Endothelial cell of umbilical vein (primary cell): ENCODE measurements around the gene BUD31. TPM values are rescaled to one million over a fixed set of nuclear protein-coding genes. Genes with fewer than 3 reads are reported as not detected.

ENCODE experiments used
- BruUV-seq: library from RNA; stranded (reverse); fragments of 400-500 nt; replicated peaks from 2 replicates; lab custom pipeline; 2021; lab: Mats Ljungman, UMichigan
- CTCF ChIA-PET: fragments of 300-600, 350-600 bp; sonication (Branson Sonifier 250); formaldehyde crosslinking; loops from one replicate; lab custom pipeline; 2021; ENCODE audit warnings: antibody characterized with exemption, inconsistent platforms; lab: Charles Lee
- POLR2A ChIA-PET: fragments of 300-600, 350-600 bp; sonication (Branson Sonifier 250); formaldehyde crosslinking; loops from one replicate; lab custom pipeline; 2021; ENCODE audit warnings: antibody characterized with exemption, inconsistent platforms; lab: Charles Lee
- DNase-seq: peaks from one replicate; pipeline ENCODE4 v3.0.0-alpha.2; 2011; ENCODE audit warnings: low read depth, low spot score
- FAIRE-seq: peaks from 2 replicates; lab custom pipeline; 2011; peaks lifted over from hg19 to GRCh38; lab: Jason Lieb, UNC
- H2AFZ ChIP-seq: 2 replicates; pipeline ENCODE4 v1.6.0; 2012; ENCODE audit warnings: low read depth, low read length, control low read depth, inconsistent platforms
- H3K27ac ChIP-seq: 2 replicates; pipeline ENCODE4 v1.5.1; 2011; ENCODE audit warnings: low read depth, mild to moderate bottlenecking, control low read depth, low read length, moderate library complexity; ENCODE audit not compliant: insufficient read depth
- H3K27me3 ChIP-seq, 2 experiments: 2 replicates each; pipeline versions ENCODE4 v1.6.0 to v1.6.1; 2011; ENCODE audit warnings: low read length in 2 of 2, mixed read lengths in 1 of 2; ENCODE audit not compliant: control insufficient read depth in 2 of 2, insufficient read depth in 2 of 2
- H3K36me3 ChIP-seq, 2 experiments: 2 replicates in 1 of 2; 3 replicates in 1 of 2; pipeline ENCODE4 v1.5.1; 2011; ENCODE audit warnings: low read length in 2 of 2, mild to moderate bottlenecking in 1 of 2, moderate library complexity in 1 of 2; ENCODE audit not compliant: control insufficient read depth in 2 of 2, insufficient read depth in 2 of 2; ENCODE audit errors: extremely low read depth in 1 of 2
- H3K4me1 ChIP-seq: 3 replicates; pipeline ENCODE4 v1.5.1; 2011; ENCODE audit warnings: mild to moderate bottlenecking, low read length; ENCODE audit not compliant: control insufficient read depth, insufficient read depth; ENCODE audit errors: extremely low read depth
- H3K4me2 ChIP-seq: 2 replicates; pipeline ENCODE4 v1.6.1; 2011; ENCODE audit warnings: low read length, control low read depth, mixed read lengths; ENCODE audit not compliant: insufficient read depth
- H3K4me3 ChIP-seq, 3 experiments: fragments of 200-600 bp in 1 of 3; sonication (generic), shearing (Covaris generic) in 1 of 3; replicated peaks in 1 of 3; 2 replicates each; pipeline ENCODE4 v1.5.1; 2011 to 2016; ENCODE audit warnings: control low read depth in 3 of 3, low read length in 3 of 3, mild to moderate bottlenecking in 2 of 3, inconsistent platforms in 1 of 3, low read depth in 1 of 3, moderate library complexity in 1 of 3; ENCODE audit not compliant: insufficient read depth in 1 of 3
- H3K79me2 ChIP-seq: 2 replicates; pipeline ENCODE4 v1.6.0; 2012; ENCODE audit warnings: low read length, inconsistent platforms; ENCODE audit not compliant: control insufficient read depth, insufficient read depth
- H3K9ac ChIP-seq: replicated peaks from 2 replicates; pipeline ENCODE3; 2011; ENCODE audit warnings: low read length, control low read depth; ENCODE audit not compliant: insufficient read depth; ENCODE audit errors: extremely low read depth
- H3K9me1 ChIP-seq: replicated peaks from 3 replicates; pipeline ENCODE4 v1.6.0; 2011; ENCODE audit warnings: mild to moderate bottlenecking, low read length; ENCODE audit not compliant: control insufficient read depth, insufficient read depth; ENCODE audit errors: extremely low read depth
- H3K9me3 ChIP-seq: replicated peaks from 2 replicates; pipeline ENCODE4 v1.5.1; 2012; ENCODE audit warnings: low read length, inconsistent platforms; ENCODE audit not compliant: control insufficient read depth, insufficient read depth
- H4K20me1 ChIP-seq: replicated peaks from 2 replicates; pipeline ENCODE3; 2011; ENCODE audit warnings: mild to moderate bottlenecking, low read length; ENCODE audit not compliant: control insufficient read depth, insufficient read depth; ENCODE audit errors: extremely low read depth
- EZH2 ChIP-seq: IDR thresholded peaks from 2 replicates; pipeline ENCODE4 v1.6.1; 2012; ENCODE audit warnings: borderline replicate concordance, low read depth, mild to moderate bottlenecking, moderate library complexity, low read length, inconsistent platforms; ENCODE audit not compliant: severe bottlenecking
- FOS ChIP-seq: IDR thresholded peaks from 2 replicates; pipeline ENCODE4 v1.6.1; 2011; ENCODE audit warnings: mild to moderate bottlenecking, low read length, moderate library complexity, borderline replicate concordance; ENCODE audit not compliant: insufficient read depth
- GATA2 ChIP-seq: IDR thresholded peaks from 2 replicates; pipeline ENCODE4 v1.7.0; 2011; ENCODE audit warnings: low read depth, mild to moderate bottlenecking, moderate library complexity, mixed read lengths, low read length; ENCODE audit not compliant: insufficient read length, insufficient read depth
- JUN ChIP-seq: IDR thresholded peaks from 2 replicates; pipeline ENCODE4 v1.6.1; 2011; ENCODE audit warnings: borderline replicate concordance, low read depth; ENCODE audit not compliant: insufficient read length, insufficient read depth
- MYC ChIP-seq: IDR thresholded peaks from one replicate; pipeline ENCODE4 v1.6.1; 2011; ENCODE audit warnings: mild to moderate bottlenecking, low read depth, low read length
- POLR2A ChIP-seq: IDR thresholded peaks from 2 replicates; pipeline ENCODE4 v1.6.1; 2012; ENCODE audit warnings: low read depth, mild to moderate bottlenecking, control low read depth, low read length
- POLR2AphosphoS5 ChIP-seq: IDR thresholded peaks from 2 replicates; pipeline ENCODE4 v1.6.1; 2012; ENCODE audit warnings: low read depth, mild to moderate bottlenecking, control low read depth, low read length, moderate library complexity; ENCODE audit not compliant: insufficient read depth
- dilution Hi-C: fragments of 300-500 bp; cut with MboI; formaldehyde crosslinking; loops from one replicate; pipeline ENCODE4 v1.15.0; 2019; ENCODE audit warnings: low sequenced_read_pairs; ENCODE audit not compliant: extremely low pct_ligation_motif_present
- intact Hi-C: fragments of 100-400 bp; cut with micrococcal nuclease; formaldehyde crosslinking; loops from one replicate; pipeline ENCODE4 v1.10.0; 2022
- polyA plus RNA-seq, 4 experiments: library from polyadenylated mRNA; depleted of rRNA in 3 of 4; stranded (reverse) in 3 of 4; unstranded in 1 of 4; fragments of >200 nt; gene quantifications; 2 replicates each; pipeline versions ENCODE4 v1.2.1 to v1.2.3, GENCODE V29; 2011 to 2012; ENCODE audit warnings: missing spikeins in 1 of 4
- total RNA-seq: library from RNA; stranded (reverse); gene quantifications from 2 replicates; pipeline ENCODE4 v1.2.3, GENCODE V29; 2021
- TF ChIP-seq, protein P1 (sequence below): IDR thresholded peaks from 2 replicates; pipeline ENCODE4 v1.6.1; 2011; ENCODE audit not compliant: insufficient read depth, insufficient read length
- TF ChIP-seq, protein P2 (sequence below), 2 donors: IDR thresholded peaks; 1 replicate in 1 of 2; 2 replicates in 1 of 2; pipeline ENCODE4 v1.5.1; 2011; ENCODE audit warnings: low read length in 2 of 2, mild to moderate bottlenecking in 2 of 2, moderate library complexity in 2 of 2, control low read depth in 1 of 2, inconsistent platforms in 1 of 2, low read depth in 1 of 2; ENCODE audit not compliant: insufficient read depth in 1 of 2; ENCODE audit errors: extremely low read depth in 1 of 2

The BUD31 gene
- total and polyA plus RNA-seq, 2 donors (not counting 3 experiments of a cell fraction or from before 2014, with no cell fraction given), result 67.8 to 122 TPM

DNA sequence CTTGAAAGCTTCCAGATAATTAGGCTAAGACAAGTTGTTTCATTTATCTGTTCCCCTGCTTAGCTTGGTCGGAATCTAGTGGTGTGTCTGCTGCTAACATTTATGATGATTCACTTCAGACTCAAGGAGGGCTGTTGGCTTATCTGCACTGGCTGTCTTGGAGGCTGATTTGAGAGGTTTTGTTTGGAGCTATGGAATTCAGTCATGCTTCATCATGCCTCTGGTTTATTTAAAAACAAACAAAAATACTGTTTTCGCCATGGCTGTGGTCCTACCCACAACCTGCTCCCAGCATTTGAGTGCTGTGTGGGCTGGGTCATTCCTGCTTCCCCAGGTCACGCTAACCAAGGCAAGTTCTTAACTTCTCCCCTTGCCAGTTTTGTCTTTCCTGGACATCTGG is 46.0 kb upstream of the BUD31 start:
- Histone ChIP-seq H2AFZ (no peak overlapping the region), H3K4me3 (no peak overlapping the region), H3K27me3 (no peaks in the 10 kb centered on the region), H3K79me2 (no peaks in the 10 kb centered on the region), H3K36me3 (peaks cover 31 to 33% of the 10 kb centered on the region in 2 experiments), H3K27ac (no peak overlapping the region), H3K9ac (no peak overlapping the region), H3K4me2 (no peak overlapping the region), H3K4me1 (no peaks in the 10 kb centered on the region), H4K20me1 (no peaks in the 10 kb centered on the region), H3K9me1 (no peaks in the 10 kb centered on the region), H3K9me3 (no peaks in the 10 kb centered on the region)
- ChIA-PET POLR2A (no interaction called here), CTCF (interaction anchor here (0.6 to 3.9 kb wide), 2 partner anchors 11 to 25 kb away, joined by 3 to 26 read pairs; partner anchors contain the start of gene ARPC1B)
- intact Hi-C loops (no loop called here), dilution Hi-C loops (no loop called here)
- no peak for DNase-seq
- TF ChIP-seq, protein P1, sequence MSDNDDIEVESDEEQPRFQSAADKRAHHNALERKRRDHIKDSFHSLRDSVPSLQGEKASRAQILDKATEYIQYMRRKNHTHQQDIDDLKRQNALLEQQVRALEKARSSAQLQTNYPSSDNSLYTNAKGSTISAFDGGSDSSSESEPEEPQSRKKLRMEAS, result no peak
- TF ChIP-seq FOS (no peak), EZH2 (no peak), MYC (no peak), JUN (no peak), POLR2A (no peak), POLR2AphosphoS5 (no peak), GATA2 (no peak)
- TF ChIP-seq, protein P2, sequence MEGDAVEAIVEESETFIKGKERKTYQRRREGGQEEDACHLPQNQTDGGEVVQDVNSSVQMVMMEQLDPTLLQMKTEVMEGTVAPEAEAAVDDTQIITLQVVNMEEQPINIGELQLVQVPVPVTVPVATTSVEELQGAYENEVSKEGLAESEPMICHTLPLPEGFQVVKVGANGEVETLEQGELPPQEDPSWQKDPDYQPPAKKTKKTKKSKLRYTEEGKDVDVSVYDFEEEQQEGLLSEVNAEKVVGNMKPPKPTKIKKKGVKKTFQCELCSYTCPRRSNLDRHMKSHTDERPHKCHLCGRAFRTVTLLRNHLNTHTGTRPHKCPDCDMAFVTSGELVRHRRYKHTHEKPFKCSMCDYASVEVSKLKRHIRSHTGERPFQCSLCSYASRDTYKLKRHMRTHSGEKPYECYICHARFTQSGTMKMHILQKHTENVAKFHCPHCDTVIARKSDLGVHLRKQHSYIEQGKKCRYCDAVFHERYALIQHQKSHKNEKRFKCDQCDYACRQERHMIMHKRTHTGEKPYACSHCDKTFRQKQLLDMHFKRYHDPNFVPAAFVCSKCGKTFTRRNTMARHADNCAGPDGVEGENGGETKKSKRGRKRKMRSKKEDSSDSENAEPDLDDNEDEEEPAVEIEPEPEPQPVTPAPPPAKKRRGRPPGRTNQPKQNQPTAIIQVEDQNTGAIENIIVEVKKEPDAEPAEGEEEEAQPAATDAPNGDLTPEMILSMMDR (IDR thresholded peaks at IDR 0.05; ENCODE audit: extremely low read depth in 1 of 2, insufficient read depth in 1 of 2, low read depth in 1 of 2, low read length in 2 of 2), result no peak
- FAIRE-seq, result no peak
- no TSS peak for BruUV-seq
